Amniotic epithelial cell (primary cell): ENCODE results near the gene GPX3.

Source experiments
- DNase-seq: peaks from one replicate; pipeline ENCODE4 v3.0.0-alpha.2; 2010; ENCODE audit warnings: low read depth

GPX3 gene

DNA sequence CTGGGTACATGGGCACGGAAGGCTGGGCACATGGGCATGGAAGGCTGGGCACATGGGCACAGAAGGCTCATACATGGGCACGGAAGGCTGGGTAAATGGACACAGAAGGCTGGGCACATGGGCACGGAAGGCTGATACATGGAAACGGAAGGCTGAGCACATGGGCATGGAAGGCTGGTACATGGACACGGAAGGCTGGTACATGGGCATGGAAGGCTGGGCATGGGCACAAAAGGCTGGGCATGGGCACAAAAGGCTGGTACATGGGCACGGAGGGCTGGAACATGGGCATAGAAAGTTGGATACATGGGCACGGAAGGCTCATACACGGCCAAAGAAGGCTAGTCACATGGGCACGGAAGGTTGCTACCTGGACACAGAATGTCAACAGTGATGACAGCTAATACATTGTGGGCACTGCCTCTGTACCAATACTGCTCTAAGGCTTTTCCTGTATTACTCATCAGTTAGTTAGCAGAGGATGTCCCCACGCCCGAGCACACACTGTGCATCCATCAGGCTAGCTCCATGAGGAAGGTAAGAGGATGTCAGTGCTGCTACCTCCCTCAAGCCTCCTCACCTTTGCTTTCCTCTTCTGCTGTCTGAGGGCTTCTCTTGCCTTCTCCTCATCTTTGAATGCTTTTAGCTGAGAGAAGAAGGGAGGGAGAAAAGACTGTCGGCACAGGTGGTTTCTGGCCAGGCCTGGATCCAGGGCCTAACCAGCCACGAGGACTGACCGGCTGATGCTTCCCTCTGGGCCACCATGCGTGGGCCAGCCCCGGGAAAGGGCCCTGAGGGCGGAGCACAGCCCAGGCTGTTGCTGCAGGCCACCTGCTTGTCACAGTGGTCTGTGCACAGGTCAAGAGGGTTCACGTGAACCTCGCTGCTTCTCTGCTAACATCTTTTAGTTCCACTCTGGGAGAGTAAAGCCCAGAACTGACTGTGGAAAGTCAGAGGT lies 14.3 kb downstream of the GPX3 start:
- DNase-seq = no peak

DNA sequence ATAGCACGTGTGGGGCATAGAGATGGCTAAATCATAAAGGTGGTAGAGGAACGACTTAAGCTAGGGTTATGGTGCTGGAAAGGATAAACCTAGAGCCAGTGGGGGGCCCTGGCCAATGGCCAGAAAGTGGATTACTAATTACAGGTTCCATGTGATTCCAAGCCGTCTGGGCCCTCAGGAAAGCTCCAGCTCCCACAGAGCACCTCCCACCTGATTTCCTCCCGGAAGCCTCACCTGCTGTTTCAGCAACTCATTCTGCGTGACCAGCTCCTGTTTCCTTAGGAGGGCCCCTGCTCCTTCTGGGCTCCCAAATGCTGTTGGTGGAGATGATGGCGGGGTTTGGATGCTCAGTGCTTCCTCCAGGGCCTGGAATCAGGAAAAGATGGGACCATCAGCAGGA lies 16.2 kb downstream of the GPX3 start:
- DNase-seq = no peak

DNA sequence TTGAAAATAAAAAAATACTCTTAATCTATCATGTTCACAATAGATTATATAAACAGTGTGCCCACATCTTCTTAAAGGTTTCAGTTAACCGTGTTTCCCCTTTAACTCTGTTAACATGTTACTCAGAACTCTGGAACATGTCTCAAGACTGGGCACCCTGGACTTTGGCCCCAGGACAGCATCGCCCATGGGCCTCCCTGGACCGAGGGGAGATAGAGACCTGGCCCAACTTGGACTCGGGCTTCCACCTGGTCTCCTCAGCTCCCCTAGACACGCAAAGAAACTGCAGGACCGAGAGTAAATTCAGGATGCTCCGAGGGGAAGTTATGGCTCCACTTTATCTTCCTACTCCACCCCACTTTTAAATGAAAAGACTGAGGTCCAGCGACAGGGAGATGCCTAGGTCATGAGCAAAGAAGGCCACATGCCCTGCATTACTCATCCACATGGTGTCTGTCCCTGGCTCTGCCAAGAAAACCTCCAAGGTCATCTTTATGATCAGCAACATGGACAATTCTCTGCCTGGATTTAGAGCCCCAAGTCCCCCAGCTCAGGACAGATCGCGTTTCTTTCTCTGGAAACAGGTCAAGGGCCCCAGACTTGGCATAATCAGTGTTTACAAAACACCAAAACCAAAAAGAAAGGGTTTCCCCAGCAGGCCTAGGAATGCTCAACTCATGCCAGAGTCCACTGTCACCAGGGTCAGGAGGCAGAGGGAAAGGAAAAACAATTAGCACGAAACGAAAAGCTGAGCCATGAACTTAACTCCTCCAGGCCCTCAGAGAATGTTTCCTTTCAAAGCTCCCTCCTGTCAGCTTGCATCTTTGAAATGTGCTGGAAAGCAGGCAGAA lies 17.4 kb downstream of the GPX3 start:
- DNase-seq = peak; percentile 51

DNA sequence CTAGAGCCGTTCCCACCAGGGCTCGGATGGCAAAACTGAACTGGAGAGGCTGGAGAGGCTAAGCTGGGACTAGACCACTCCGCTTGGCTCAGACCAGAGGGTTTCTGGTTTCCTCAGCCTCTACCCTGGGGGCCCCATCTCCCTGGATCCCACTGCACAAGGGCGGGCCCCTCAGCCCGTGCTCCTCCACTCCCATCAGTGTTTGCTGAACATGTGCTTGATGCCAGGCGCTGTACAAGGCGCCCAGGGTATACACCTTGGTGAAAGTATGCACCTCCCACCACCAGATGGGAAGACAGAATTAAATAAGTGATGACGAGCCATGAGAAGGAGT lies 18.0 kb downstream of the GPX3 start:
- no peak for DNase-seq

DNA sequence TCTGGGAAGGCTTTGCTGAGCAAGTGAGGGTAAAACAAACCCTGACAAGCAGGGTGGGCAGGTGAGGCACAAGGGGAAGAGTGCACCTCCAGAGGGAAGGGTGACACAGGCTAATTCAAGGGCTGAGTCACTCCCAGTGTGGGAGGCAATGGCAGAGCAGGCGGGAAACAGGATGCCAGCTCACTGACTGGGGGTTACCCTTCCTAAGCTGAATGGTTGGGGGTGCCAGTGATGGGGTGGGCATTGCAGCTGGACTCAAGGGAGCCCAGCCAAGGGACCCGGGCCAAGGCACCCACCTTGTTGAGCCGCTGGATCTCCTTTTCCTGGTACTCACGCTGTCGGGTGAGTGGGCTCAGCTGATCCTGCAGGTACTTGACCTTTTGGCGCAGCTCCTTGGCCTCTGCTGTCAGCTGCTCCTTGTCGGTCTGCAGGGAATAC lies 18.4 kb downstream of the GPX3 start:
- DNase-seq = no peak

DNA sequence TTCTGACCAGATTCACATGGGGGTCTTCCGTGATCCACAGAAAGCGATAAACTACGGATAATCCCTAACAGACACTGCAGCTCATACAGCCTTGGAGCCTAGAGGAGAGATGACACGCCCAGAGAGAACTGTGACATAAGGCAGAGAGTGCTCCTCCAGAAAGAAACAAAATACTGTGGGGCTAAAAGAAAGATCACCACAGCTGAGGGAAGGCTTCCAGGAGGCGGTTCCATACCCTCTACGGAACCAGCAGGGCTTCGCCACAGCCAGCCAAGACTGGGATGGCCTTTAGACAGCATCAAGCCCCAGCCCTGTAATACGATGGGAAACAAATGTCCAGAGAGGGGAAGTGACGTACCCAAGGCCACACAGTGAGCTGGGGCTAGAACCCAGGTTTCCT lies 19.3 kb downstream of the GPX3 start:
- DNase-seq = no peak

DNA sequence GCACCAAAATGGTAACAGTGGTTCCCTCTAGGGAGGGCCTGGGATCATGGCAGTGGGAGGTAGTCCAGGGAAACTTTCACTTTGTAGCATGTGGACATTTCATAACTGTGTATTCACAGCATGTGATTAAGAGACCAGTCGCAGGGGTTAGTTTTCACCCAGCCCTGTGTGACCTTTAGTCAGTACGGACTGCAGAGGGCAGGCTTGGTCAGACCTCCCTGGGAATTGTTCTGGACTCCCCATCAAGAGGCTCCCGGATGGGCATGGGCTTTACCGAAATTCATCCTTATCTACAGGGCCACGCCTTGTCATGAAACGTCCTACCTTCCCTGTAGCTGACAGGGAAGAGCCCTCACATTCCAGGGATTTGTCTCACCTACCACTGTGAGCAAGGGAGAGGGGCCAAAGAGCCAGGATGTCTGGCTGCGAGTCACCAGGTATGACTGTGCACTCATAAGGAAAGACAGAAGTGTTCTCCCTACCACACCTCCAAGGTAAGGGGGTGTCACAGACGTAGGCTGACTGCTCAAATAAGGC lies 19.9 kb downstream of the GPX3 start:
- peak; percentile 47 for DNase-seq

DNA sequence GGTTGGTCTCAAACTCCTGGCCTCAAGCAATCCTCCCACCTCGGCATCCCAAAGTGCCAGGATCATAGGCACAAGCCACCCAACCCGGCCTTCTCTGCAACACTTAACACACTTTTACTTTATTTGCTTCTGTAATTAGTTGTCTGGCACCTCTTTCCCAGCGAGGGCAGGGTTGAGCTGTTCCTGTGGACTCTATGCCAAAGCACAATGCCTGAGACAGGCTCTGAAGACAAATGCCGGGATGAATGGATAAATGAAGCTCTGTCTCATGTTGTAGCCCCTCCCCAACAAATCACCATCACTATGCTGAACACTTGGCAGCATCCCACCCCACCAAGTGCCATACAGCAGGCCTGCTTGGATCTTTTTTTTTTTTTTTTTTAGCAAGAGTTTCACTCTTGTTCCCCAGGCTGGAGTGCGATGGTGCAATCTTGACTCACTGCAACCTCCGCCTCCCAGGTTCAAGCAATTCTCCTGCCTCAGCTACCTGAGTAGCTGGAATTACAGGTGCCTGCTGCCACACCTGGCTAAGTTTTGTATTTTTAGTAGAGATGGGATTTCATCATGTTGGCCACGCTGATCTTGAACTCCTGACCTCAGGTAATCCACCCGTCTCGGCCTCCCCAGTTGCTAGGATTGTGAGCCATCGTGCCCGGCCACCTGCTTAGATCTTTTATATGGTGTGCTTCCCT lies 21.3 kb downstream of the GPX3 start:
- no peak for DNase-seq

DNA sequence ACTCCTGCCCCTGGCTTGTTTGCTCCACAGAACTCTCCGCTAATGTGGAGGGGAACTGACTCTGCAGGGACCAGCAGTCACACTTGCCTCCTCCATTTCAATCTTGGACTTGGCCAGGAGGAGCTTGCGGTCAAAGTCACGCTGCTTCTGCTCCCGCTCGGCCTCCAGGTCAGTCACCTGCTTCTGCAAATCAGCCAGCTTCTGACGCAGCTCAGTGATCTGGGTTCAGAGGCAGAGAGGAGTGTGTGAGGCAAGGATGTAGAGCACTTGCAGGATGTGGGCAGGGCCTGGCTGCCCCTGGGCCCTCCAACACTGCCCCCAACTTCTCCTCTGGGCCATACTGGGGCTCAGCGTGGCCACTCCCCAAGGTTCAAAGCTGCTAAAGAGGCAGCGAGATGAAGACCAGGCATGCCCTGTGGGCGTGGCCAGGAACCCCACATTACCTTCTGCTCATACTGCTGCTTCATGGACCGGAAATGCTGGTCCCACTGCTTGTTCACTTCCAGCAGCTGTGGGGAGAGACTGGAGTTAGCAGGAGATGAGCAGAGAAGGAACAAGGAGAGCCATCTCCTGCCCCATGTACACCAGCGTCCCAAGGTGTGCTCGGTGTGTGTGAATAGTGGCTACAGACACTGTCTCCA lies 22.2 kb downstream of the GPX3 start:
- no peak for DNase-seq

DNA sequence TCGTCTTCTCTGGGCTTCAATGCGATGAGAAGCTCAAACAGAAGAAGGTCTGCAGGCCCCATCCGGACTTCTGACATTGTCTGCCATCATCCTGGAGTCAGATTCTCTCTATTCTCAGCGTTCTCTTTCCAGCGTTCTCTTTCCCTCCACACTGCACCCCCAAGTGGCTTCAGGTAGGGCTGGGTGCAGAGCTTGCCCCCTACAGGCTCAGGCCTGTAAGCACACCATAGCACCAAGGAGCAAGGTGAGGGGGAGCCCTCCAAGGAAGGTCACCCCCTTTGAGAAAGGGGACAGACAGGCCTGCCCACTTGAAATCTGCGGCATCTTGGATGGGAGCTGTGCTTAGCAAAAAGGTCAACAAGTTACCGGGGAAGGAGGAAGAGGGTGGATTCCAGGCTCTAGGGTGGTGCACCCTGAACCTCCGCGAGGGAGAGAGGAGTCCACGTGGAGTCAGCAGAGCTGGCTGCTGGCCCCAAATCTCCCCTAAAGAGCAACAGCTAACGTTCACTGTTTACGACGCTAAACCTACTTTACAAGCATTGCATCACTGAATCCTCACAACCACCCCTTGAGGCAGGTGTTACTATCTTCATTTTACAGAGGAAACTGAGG lies 27.5 kb downstream of the GPX3 start:
- no peak for DNase-seq

DNA sequence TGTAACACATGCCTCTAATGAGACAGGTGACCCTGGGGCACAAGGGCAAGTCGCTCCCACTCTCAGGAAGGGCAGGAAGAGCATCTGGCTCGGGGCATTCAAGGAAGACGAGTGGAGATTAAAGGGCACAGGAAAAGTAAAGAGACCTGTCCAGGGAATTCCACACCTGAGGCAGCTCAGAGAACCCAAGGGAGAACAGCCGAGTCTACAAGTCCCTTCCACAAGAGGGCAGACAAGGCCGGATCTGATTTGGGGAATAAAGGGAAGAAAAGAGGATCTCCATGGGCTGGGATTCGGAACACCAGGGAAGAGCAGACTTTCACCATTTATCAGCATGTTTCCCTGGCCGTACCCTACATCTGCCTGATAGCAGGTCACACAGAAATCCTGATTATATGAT lies 28.1 kb downstream of the GPX3 start:
- DNase-seq = peak; percentile 14

DNA sequence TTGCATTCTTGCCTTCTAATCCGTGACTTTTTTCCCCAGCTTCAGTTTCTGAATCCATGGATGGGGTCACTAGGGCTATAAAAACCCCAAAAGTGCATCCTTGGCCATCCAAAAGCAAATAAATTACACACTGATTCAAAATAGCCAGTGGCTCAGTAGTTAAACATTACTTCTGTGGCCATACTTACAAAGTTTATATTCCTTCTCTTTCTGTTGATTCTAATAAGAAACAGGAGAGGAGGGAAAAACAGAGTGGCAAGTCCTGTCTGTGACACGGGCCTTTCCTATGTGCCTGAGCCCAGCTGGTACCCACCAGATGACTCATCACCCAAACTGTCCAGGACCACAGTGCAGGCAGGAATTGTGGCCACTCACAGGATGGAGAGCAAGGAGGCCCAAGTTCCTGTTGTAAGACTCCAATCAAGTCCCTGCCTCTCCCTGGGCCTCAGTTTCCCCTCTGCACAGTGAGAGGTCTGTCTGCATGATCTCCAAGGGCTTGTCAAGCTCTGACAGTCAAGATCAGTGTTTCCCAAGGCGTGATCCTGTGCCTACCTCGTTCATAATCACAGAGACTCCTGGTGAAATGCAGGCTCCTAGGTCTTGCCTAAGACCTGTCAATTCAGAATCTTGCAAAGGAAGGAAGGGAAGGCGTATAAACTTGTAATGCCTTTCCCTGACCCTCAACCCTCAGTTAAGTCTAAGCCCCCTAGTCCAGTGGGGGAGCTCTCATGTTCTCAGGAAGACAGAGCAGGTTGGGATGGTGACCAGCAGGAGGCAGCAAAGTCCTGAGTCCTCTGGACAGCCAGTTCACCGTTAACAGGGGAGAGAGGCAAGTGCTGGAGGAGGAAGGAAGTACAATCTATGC lies 30.9 kb downstream of the GPX3 start:
- DNase-seq = peak; percentile 73

DNA sequence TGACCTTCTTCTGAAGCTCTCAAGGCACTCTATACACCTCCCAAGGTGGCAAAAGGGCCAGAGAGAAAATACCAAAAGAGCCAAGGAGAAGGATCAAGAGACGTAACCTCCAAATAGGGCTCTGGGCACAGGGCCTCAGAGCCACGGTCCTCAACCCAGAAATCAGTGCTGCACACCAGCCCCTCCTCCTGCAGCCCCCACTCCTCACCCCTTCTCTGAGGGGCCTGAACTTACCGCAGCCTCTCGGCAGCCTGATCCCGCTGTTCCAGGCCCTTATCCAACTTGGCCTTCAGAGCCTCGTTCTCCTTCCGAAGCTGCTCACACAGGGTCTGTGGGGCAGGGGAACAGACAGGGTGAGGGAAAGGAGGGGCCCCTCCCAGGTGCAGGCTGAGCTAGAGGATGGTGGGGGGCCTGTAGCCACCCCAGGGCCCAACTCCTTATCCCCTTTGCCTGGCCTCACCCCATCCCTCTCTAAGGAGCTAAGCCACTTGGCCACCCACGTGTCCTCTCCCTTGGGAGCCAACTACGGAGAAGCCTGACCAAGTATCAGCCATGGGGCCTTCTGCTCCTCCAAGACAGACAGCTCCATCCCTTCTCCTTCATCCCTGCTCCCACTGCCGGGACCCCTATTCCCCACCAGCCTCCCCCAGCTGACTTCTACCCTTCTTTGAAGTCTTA lies 31.7 kb downstream of the GPX3 start:
- DNase-seq = no peak

DNA sequence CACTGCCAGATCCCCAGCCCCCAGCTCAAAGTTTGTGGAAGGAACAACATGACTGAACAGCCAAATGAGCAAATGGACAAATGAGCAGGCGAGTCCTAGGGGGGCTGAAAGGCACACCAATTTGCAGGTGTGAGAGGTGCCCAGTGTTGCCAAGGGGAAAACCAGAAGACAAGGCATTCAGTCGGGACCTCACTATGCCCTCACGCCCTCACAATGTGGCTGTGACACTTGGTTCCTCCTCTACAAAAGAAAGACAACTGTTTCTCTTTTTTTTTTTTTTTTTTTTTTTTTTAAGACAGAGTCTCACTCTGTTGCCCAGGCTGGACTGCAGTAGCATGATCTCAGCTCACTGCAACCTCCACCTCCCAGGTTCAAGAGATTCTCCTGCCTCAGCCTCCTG lies 32.4 kb downstream of the GPX3 start:
- DNase-seq = no peak

DNA sequence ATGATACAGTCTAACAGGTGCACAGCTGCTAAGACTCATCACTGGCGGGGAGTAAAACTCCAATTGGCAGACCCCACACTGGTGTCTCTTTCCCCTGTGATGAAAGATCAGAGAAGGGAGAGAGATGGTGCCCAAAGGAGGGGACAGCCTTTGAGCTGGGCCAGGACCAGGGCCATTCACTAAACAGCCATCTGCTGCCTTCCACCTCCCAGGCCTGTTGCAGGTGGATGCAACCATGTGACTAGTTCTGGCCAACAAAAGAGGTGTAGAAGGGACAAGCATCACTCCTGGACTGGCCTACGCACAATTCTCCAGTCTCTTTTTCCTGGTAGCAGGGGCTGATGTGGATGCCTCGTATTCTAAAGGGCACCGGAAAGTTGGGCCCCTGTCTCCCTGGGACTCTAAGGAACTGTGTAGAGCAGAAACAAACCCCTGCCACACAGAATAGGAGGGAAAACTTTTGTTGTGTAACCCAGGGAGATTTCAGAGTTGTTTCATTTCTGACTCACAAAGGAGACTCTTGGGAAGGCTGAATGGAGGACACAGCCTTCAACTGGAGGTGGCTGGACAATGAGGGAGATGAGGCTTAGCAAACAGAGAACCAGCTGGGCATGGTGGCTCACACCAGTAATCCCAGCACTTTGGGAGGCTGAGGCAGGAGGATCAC lies 33.5 kb downstream of the GPX3 start:
- DNase-seq = peak; percentile 13

DNA sequence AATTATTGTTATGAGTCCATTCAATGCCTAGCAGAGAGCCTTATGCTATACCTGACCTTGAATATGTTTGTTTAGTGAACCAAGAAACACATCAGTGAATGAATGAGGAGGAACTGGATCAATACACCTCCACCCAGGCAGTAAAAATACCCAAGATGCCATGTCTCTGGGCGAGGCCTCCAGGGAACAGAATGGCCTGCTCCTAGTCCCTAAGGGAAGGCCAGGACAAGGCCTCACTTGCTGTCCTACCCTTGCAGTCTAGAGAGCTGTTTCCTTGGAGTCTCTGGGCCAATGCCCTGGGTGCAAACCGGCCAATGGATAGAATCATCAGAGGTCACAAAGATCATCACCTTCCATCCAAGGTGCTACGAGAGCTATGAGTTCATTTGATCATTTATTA lies 34.3 kb downstream of the GPX3 start:
- DNase-seq = no peak

DNA sequence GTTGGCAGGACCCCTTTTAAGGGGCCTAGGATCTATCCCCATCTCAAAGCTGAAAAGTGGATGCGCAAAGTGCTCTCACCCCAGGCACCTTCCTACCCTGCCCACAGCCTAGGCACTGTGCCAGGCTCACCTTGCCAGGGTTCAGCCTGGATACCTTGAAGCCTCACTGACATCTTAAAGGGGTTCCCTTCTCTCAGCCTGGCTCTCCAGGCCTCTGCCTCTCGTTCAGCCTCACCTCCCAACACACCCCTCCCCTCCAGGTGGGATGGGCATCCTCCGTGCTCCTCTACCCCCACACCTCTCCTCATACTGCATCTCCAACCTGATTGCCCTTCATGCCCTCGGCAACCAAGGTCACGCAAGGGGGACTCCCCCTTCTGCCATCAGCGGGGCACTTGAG lies 34.9 kb downstream of the GPX3 start:
- no peak for DNase-seq

DNA sequence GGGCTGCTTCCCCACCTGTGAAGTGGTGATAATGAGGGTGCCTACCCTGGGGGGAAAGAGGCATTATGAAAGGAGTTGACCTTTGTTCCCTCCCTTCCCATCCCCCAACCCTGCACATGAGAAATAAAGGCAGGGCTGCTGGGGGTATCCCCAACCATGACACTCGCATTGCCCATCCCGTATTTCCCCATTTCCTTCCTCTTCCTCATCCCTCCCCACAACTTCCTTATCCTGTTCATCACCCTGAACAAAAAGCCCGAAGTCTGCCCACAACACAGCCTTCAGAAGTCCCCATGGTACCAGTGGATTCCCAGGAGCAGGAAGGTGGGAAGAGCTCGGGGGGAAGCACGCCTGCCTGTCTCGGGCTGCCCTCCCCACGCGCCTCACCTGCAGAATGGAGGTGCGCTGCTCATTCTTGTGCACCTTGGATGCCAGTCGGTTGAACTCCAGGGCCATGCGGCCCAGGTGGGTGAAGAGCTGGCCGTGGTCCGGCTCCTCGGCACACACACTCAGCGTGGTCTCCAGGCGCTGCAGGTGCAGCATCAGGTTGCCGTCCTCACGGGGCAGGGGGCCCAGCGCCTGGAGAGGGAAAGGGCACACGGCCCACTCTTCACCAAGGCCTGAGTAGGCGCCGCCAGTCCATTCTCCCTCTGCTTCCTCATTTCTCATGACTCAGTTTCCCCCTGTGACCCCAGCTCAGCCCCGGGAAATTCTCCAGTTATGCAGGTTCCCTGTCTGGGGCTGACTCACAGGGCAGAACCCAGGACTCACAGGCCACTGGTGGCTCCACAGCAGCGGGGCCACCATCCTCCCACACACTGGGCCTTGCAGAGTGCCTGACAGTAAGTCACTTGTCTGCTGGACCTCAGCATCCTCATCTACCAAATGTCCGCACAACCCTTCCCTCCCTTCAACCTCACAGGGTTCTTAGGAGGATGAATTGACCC lies 36.3 kb downstream of the GPX3 start:
- DNase-seq = no peak
